Stimulated activated naive B cell treated with anti-CD40 and anti-IgM and Interleukin-4, amounts not matched to agents 10 μg/mL and 1 μg/mL and 100 μg/mL, for 72 hours (primary cell): ENCODE results near the gene COPZ1.
"Not testable (repeated sequence)": the region's sequence is repeated elsewhere in the genome, so short reads cannot be mapped to it uniquely, and the experiment has no call there.

Experiments used
- ATAC-seq, 2 donors: fragments of 150-1000 bp; cut with Tn5 transposase; replicated peaks; 2 replicates each; pipeline ENCODE4 v1.10.0; 2021; ENCODE audit warnings: moderate library complexity in 1 of 2
- DNase-seq: peaks from one replicate; pipeline ENCODE4 v3.0.0; 2021
- H3K27ac Mint-ChIP-seq: one replicate; pipeline ENCODE4 v1.8.0; 2022; ENCODE audit warnings: mild to moderate bottlenecking, mixed read lengths
- H3K27me3 Mint-ChIP-seq, 2 donors: one replicate each; pipeline ENCODE4 v1.8.0; 2022; ENCODE audit warnings: mixed read lengths in 2 of 2
- H3K36me3 Mint-ChIP-seq, 2 donors: one replicate each; pipeline ENCODE4 v1.8.0; 2022; ENCODE audit warnings: mixed read lengths in 2 of 2, mild to moderate bottlenecking in 1 of 2
- H3K4me1 Mint-ChIP-seq, 2 donors: one replicate each; pipeline ENCODE4 v1.8.0; 2022; ENCODE audit warnings: mixed read lengths in 2 of 2, mild to moderate bottlenecking in 1 of 2
- H3K4me3 Mint-ChIP-seq, 2 donors: one replicate each; pipeline ENCODE4 v1.8.0; 2022; ENCODE audit warnings: mild to moderate bottlenecking in 2 of 2, mixed read lengths in 2 of 2, moderate library complexity in 1 of 2
- H3K9me3 Mint-ChIP-seq, 2 donors: one replicate each; pipeline ENCODE4 v1.8.0; 2022; ENCODE audit warnings: mixed read lengths in 2 of 2, mild to moderate bottlenecking in 1 of 2

COPZ1 gene

GRCh38 chr12:54301428-54302048, 23.4 kb upstream of the COPZ1 start:
- DNase-seq: no peak
- Mint-ChIP-seq H3K9me3 (no peaks in the 10 kb centered on the region), H3K36me3 (no peaks in the 10 kb centered on the region), H3K4me3 (no peak overlapping the region), H3K4me1 (peaks cover 36 to 75% of the 10 kb centered on the region in 2 donors), H3K27me3 (peaks cover 36 to 51% of the 10 kb centered on the region in 2 donors), H3K27ac (no peak overlapping the region)
- ATAC-seq: no peak

GRCh38 chr12:54303640-54304039, 21.3 kb upstream of the COPZ1 start:
- no peak for DNase-seq
- H3K9me3 Mint-ChIP-seq: no peaks in the 10 kb centered on the region
- H3K27me3 Mint-ChIP-seq: peaks cover 30 to 54% of the 10 kb centered on the region in 2 donors
- no peak overlapping the region for H3K4me3 Mint-ChIP-seq
- ATAC-seq: no peak
- no peak overlapping the region for H3K27ac Mint-ChIP-seq
- H3K36me3 Mint-ChIP-seq: no peaks in the 10 kb centered on the region
- H3K4me1 Mint-ChIP-seq: peaks cover 28 to 69% of the 10 kb centered on the region in 2 donors

- Mint-ChIP-seq H3K27me3 (peaks cover 25 to 48% of the 10 kb centered on the region in 2 donors), H3K36me3 (no peaks in the 10 kb centered on the region), H3K9me3 (no peaks in the 10 kb centered on the region), H3K27ac (peak overlapping the region; percentile 37), H3K4me3 (peak overlapping the region; percentile 55 to 69), H3K4me1 (peaks cover 28 to 65% of the 10 kb centered on the region in 2 donors)
- ATAC-seq (peak; percentile 79 to 90), DNase-seq (peak; percentile 47)
These were observed 20.6 kb upstream of the COPZ1 start for GRCh38 chr12:54304187-54304810.

- H3K27ac Mint-ChIP-seq: no peak overlapping the region
- H3K36me3 Mint-ChIP-seq: no peaks in the 10 kb centered on the region
- H3K27me3 Mint-ChIP-seq: peaks cover 6 to 22% of the 10 kb centered on the region in 2 donors
- DNase-seq (no peak), ATAC-seq (no peak)
- H3K9me3 Mint-ChIP-seq: no peaks in the 10 kb centered on the region
- peaks cover 13 to 40% of the 10 kb centered on the region in 2 donors for H3K4me1 Mint-ChIP-seq
- H3K4me3 Mint-ChIP-seq: no peak overlapping the region
These were observed 17.8 kb upstream of the COPZ1 start for GRCh38 chr12:54306925-54307741.

- no peak for ATAC-seq
- H3K36me3 Mint-ChIP-seq: no peaks in the 10 kb centered on the region
- peaks cover 0 to 9% of the 10 kb centered on the region in 2 donors for H3K27me3 Mint-ChIP-seq
- H3K4me3 Mint-ChIP-seq: no peak overlapping the region
- no peaks in the 10 kb centered on the region for H3K9me3 Mint-ChIP-seq
- no peak for DNase-seq
- peaks cover 0 to 9% of the 10 kb centered on the region in 2 donors for H3K4me1 Mint-ChIP-seq
- H3K27ac Mint-ChIP-seq: no peak overlapping the region
These were observed 13.9 kb upstream of the COPZ1 start for GRCh38 chr12:54311051-54311450.

GRCh38 chr12:54312309-54312708, 12.6 kb upstream of the COPZ1 start:
- H3K36me3 Mint-ChIP-seq, H3K27ac Mint-ChIP-seq, H3K4me1 Mint-ChIP-seq, H3K4me3 Mint-ChIP-seq, DNase-seq, ATAC-seq, H3K27me3 Mint-ChIP-seq, H3K9me3 Mint-ChIP-seq: not testable (repeated sequence)

GRCh38 chr12:54321363-54321762, 3.6 kb upstream of the COPZ1 start:
- DNase-seq (no peak), ATAC-seq (no peak)
- H3K4me1 Mint-ChIP-seq: peaks cover 9 to 10% of the 10 kb centered on the region in 2 donors
- no peaks in the 10 kb centered on the region for H3K27me3 Mint-ChIP-seq
- H3K27ac Mint-ChIP-seq: no peak overlapping the region
- H3K4me3 Mint-ChIP-seq: no peak overlapping the region
- H3K9me3 Mint-ChIP-seq: no peaks in the 10 kb centered on the region
- peaks cover 4% of the 10 kb centered on the region in 2 donors for H3K36me3 Mint-ChIP-seq

- ATAC-seq, H3K36me3 Mint-ChIP-seq, DNase-seq, H3K27me3 Mint-ChIP-seq, H3K9me3 Mint-ChIP-seq: not testable (repeated sequence)
- Mint-ChIP-seq H3K4me1 (peaks cover 19 to 44% of the 10 kb centered on the region in 2 donors), H3K27ac (peak overlapping the region; percentile 97), H3K4me3 (peak overlapping the region; percentile 93 to 98)
These were observed 645 bp downstream of the COPZ1 start for GRCh38 chr12:54325442-54326109.

- no peaks in the 10 kb centered on the region for H3K27me3 Mint-ChIP-seq
- peaks cover 22 to 49% of the 10 kb centered on the region in 2 donors for H3K4me1 Mint-ChIP-seq
- peaks cover 8 to 10% of the 10 kb centered on the region in 2 donors for H3K36me3 Mint-ChIP-seq
- no peak for ATAC-seq
- no peak overlapping the region for H3K4me3 Mint-ChIP-seq
- no peaks in the 10 kb centered on the region for H3K9me3 Mint-ChIP-seq
- no peak overlapping the region for H3K27ac Mint-ChIP-seq
- no peak for DNase-seq
These were observed 3.8 kb downstream of the COPZ1 start for GRCh38 chr12:54328595-54329337.

- ATAC-seq (no peak), DNase-seq (no peak)
- no peaks in the 10 kb centered on the region for H3K27me3 Mint-ChIP-seq
- H3K27ac Mint-ChIP-seq: no peak overlapping the region
- no peaks in the 10 kb centered on the region for H3K9me3 Mint-ChIP-seq
- H3K36me3 Mint-ChIP-seq: peaks cover 8 to 10% of the 10 kb centered on the region in 2 donors
- no peak overlapping the region for H3K4me3 Mint-ChIP-seq
- H3K4me1 Mint-ChIP-seq: peaks cover 19 to 48% of the 10 kb centered on the region in 2 donors
These were observed 4.8 kb downstream of the COPZ1 start for GRCh38 chr12:54329759-54330158.

- Mint-ChIP-seq H3K27ac (peak overlapping the region; percentile 81), H3K27me3 (no peaks in the 10 kb centered on the region), H3K4me1 (peaks cover 14 to 49% of the 10 kb centered on the region in 2 donors), H3K9me3 (no peaks in the 10 kb centered on the region), H3K36me3 (peaks cover 4 to 6% of the 10 kb centered on the region in 2 donors), H3K4me3 (no peak overlapping the region)
- ATAC-seq (no peak), DNase-seq (no peak)
These were observed 5.5 kb downstream of the COPZ1 start for GRCh38 chr12:54330442-54330841.

- Mint-ChIP-seq H3K4me1 (peaks cover 15 to 51% of the 10 kb centered on the region in 2 donors), H3K4me3 (no peak overlapping the region), H3K27ac (no peak overlapping the region), H3K36me3 (peaks cover 4 to 6% of the 10 kb centered on the region in 2 donors), H3K9me3 (no peaks in the 10 kb centered on the region), H3K27me3 (no peaks in the 10 kb centered on the region)
- DNase-seq (no peak), ATAC-seq (no peak)
These were observed 6.5 kb downstream of the COPZ1 start for GRCh38 chr12:54331461-54331860.

GRCh38 chr12:54333420-54334034, 8.6 kb downstream of the COPZ1 start:
- Mint-ChIP-seq H3K36me3 (peaks cover 4 to 7% of the 10 kb centered on the region in 2 donors), H3K9me3 (no peaks in the 10 kb centered on the region), H3K4me3 (no peak overlapping the region), H3K27ac (no peak overlapping the region), H3K27me3 (no peaks in the 10 kb centered on the region), H3K4me1 (peaks cover 16 to 50% of the 10 kb centered on the region in 2 donors)
- DNase-seq (no peak), ATAC-seq (no peak)
